ENCODE measurements around the gene CD3D.

CD3D gene

GRCh38 chr11:118301600-118302195 is 40.8 kb downstream of the CD3D start:
- no peak for DNase-seq (ENCODE audit: low read depth)

GRCh38 chr11:118295815-118296454 is 46.6 kb downstream of the CD3D start:
- DNase-seq (ENCODE audit: low read depth), result no peak

- no peak for DNase-seq (ENCODE audit: low read depth)
These were observed 47.3 kb downstream of the CD3D start for GRCh38 chr11:118295199-118295598.

- no peak for DNase-seq (ENCODE audit: low read depth)
These were observed 48.5 kb downstream of the CD3D start for GRCh38 chr11:118294053-118294452.

GRCh38 chr11:118291477-118292135 is 50.9 kb downstream of the CD3D start:
- no peak for DNase-seq (ENCODE audit: low read depth)

GRCh38 chr11:118290923-118291322 is 51.6 kb downstream of the CD3D start:
- DNase-seq (ENCODE audit: low read depth), result no peak

GRCh38 chr11:118289401-118289800 is 53.1 kb downstream of the CD3D start:
- no peak for DNase-seq (ENCODE audit: low read depth)
